H54 (cell line): ENCODE data around the gene TATDN3.
"Not testable (repeated sequence)": the region's sequence is repeated elsewhere in the genome, so short reads cannot be mapped to it uniquely, and the experiment has no call there.

Experiments used
- DNase-seq: peaks from one replicate; pipeline ENCODE4 v3.0.0; 2011; ENCODE audit warnings: low spot score, mixed read lengths; ENCODE audit not compliant: insufficient read length
- FAIRE-seq: peaks from 3 replicates; lab custom pipeline; 2011; peaks lifted over from hg19 to GRCh38; lab: Jason Lieb, UNC
- POLR2A ChIP-seq: IDR thresholded peaks from 2 replicates; pipeline ENCODE4 v1.6.1; 2011; ENCODE audit warnings: low read depth, mild to moderate bottlenecking, low read length

TATDN3 gene

GRCh38 chr1:212769459-212770167 is 22.1 kb upstream of the TATDN3 start:
- no peak for TF ChIP-seq POLR2A
- DNase-seq, result no peak
- no peak for FAIRE-seq

DNA sequence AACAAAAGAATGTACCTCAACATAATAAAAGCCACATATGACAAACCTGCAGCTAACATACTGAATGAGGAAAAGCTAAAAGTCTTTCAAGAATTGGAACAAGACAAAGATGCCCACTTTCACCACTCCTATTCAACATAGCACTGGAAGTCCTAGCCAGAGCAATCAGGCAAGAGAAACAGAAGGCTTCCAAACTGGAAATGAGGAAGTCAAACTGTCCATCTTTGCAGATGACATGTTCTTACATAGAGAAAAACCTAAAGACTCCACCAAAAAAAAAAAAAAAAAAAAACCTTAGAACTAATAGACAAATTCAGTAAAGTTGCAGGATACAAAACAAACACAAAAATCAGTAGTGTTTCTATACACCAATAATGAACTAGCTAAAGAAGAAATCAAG is 20.4 kb upstream of the TATDN3 start:
- DNase-seq (no peak), FAIRE-seq (no peak)
- TF ChIP-seq POLR2A, result no peak

- DNase-seq (no peak), FAIRE-seq (no peak)
- no peak for TF ChIP-seq POLR2A
These were observed 18.7 kb upstream of the TATDN3 start for GRCh38 chr1:212773011-212773410.

DNA sequence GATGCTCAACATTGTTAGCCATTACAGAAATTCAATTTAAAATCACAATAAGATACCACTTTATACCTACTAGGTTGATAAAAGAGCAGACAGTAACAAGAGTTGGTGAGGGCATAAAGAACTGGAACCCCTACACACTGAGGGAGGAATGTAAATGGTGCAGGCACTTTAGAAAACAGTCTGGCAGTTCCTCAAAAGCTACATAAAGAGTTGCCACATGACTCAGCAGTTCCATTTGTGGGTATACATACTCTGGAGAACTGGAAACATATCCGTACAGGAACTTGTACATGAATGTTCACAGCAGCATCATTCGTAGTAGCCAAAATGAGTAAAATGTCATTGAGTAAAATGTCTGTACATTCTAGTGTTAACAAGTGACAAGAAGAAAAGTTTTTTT is 17.1 kb upstream of the TATDN3 start:
- no peak for TF ChIP-seq POLR2A
- no peak for DNase-seq
- FAIRE-seq, result peak; percentile 92

GRCh38 chr1:212775241-212775640 is 16.5 kb upstream of the TATDN3 start:
- FAIRE-seq (peak; percentile 77), DNase-seq (no peak)
- TF ChIP-seq POLR2A, result no peak

DNA sequence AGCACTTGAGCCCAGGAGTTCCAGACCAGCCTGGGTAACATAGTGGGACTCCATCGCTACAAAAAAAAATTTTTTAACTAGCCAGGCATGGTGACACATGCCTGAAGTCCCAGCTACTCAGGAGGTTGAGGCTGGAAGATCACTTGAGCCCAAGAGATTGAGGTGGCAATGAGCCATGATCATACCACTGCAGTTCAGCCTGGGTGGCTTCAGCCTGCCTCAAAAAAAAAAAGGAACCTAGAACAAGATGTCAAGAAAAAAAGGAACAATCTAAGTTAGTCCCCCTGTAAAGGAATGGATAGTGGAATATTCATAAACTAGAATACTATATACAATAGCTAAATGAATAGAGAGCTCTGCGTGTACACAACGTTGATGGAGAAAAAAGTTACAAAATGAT is 14.5 kb upstream of the TATDN3 start:
- peak; percentile 38 for FAIRE-seq
- TF ChIP-seq POLR2A, result no peak
- no peak for DNase-seq

DNA sequence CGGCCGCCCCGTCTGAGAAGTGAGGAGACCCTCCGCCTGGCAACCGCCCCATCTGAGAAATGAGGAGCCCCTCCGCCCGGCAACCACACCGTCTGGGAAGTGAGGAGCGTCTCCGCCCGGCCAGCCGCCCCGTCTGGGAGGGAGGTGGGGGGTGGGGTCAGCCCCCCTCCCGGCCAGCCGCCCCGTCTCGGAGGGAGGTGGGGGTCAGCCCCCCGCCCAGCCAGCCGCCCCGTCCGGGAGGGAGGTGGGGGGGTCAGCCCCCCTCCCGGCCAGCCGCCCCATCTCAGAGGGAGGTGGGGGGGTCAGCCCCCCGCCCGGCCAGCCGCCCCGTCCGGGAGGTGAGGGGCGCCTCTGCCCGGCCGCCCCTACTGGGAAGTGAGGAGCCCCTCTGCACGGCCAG is 12.6 kb upstream of the TATDN3 start:
- not testable (repeated sequence) for DNase-seq, FAIRE-seq

- no peak for TF ChIP-seq POLR2A
- no peak for FAIRE-seq
- no peak for DNase-seq
These were observed 10.9 kb upstream of the TATDN3 start for GRCh38 chr1:212780759-212781158.

- FAIRE-seq (no peak), DNase-seq (no peak)
- no peak for TF ChIP-seq POLR2A
These were observed 10.5 kb upstream of the TATDN3 start for GRCh38 chr1:212781225-212781624.

- peak; percentile 90 for FAIRE-seq
- TF ChIP-seq POLR2A, result no peak
- no peak for DNase-seq
These were observed 9.1 kb upstream of the TATDN3 start for GRCh38 chr1:212782422-212783154.

GRCh38 chr1:212783976-212784375 is 7.7 kb upstream of the TATDN3 start:
- no peak for FAIRE-seq
- DNase-seq, result no peak
- TF ChIP-seq POLR2A, result no peak

DNA sequence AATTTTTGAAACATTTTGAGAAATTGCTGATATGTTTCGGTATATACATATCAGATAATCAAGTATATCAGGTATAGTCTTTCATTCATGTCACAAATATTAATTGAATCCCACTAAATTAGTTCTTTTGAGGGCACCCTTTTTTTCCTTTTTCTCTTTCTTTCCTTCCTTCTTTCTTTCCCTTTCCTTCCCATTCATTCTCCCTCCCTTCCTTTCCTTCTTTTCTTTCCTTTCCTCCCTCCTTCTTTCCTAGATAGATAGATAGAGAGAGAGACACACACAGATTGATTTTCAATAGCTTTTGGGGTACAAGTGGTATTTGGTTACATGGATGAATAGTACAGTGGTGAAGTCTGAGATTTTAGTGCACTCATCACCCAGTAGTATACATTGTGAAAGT is 5.8 kb upstream of the TATDN3 start:
- DNase-seq (no peak), FAIRE-seq (no peak)
- no peak for TF ChIP-seq POLR2A

DNA sequence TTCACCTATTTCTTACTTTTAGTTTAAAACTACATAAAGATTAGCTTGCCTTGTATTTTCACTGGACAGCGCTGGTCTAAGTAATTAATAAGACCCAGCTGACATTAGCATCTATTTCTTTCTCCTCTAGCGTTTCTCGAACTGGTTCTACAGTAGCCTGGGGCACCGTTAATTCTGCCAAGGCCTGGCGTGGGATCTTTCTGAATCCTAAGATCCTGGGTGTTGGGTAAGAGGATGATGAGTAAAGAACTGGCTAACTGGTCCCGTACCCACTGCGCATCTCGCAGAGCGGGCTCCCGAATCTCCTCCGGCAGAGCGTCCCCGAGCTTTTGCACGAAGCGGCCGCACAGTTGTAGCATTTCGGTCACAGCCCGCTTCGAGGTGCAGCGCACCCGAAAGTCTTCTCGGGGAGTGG is 426 bp upstream of the TATDN3 start:
- peak; percentile 73 for DNase-seq
- FAIRE-seq, result no peak
- no peak for TF ChIP-seq POLR2A

DNA sequence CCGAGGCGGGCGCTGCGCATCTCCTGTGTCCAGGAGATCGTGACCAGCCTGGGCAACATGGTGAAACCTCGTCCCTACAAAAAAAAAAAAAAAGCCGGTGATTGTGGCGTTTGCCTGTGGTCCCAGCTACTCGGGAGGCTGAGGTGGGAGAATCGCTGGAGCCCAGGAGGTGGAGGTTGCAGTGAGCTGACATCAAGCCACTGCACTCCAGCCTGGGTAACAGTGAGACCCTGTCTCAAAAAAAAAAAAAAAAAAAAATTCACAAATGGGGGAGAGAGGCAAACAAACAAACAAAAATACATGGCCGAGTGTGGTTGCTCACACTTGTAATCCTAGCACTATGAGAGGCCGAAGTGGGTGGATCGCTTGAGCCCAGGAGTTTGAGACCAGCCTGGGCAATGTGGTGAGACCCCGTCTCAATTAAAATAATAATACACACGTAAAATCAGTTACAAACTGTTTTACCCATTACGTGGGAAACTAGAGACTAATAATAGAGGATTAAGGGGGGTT is 758 bp downstream of the TATDN3 start:
- TF ChIP-seq POLR2A, result no peak
- FAIRE-seq, result no peak
- no peak for DNase-seq

DNA sequence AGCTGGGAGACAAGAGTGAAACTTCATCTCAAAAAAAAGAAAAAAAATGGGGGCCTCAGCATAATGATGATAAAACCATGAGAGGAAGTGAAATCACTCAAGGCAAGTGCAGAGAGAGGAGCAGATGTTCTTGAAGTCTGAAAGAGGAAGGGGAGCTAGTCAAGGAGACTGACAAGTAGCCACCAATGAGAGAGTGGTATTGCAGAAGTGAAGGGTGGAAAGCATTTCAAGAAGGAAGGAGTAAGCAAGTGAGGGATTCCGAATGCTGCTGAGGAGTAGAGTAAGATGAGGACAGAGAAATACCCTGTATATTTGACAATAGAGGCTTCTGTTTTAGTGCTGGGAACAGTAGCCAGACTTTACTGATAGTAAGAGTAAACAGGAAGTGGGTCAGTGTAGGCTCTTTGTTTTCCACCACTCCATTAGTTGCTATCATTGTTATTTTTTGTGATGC is 2.9 kb downstream of the TATDN3 start:
- DNase-seq (no peak), FAIRE-seq (no peak)
- no peak for TF ChIP-seq POLR2A

GRCh38 chr1:212797681-212798080 is 6.0 kb downstream of the TATDN3 start:
- FAIRE-seq (no peak), DNase-seq (no peak)
- TF ChIP-seq POLR2A, result no peak
